OCI-LY3 (cell line): ENCODE results near the gene MUC13.

Source experiments
- H2AFZ ChIP-seq: fragments of 200-600, 300-600 bp; shearing (Covaris generic); 2 replicates; pipeline ENCODE4 v1.6.0; 2014; ENCODE audit warnings: antibody characterized with exemption, low read depth, low read length
- H3K27ac ChIP-seq: fragments of 200-600, 300-600 bp; sonication (generic); 2 replicates; pipeline ENCODE4 v1.5.1; 2014; ENCODE audit warnings: mild to moderate bottlenecking, low read length, moderate library complexity, mixed read lengths
- H3K27me3 ChIP-seq: fragments of 200-600, 300-600 bp; sonication (generic); 2 replicates; pipeline ENCODE4 v1.6.1; 2014; ENCODE audit warnings: low read depth, low read length, mixed read lengths
- H3K36me3 ChIP-seq: fragments of 200-600, 300-600 bp; sonication (generic); replicated peaks from 2 replicates; pipeline ENCODE3; 2014; ENCODE audit warnings: low read depth, low read length, mixed read lengths
- H3K4me1 ChIP-seq: fragments of 300-600, 200-600 bp; sonication (generic); 2 replicates; pipeline ENCODE4 v1.6.1; 2014; ENCODE audit warnings: low read length, mixed read lengths
- H3K4me2 ChIP-seq: fragments of 200-600, 300-600 bp; sonication (generic); 2 replicates; pipeline ENCODE4 v1.6.1; 2014; ENCODE audit warnings: low read length, mixed read lengths
- H3K4me3 ChIP-seq: fragments of 300-600, 200-600 bp; sonication (generic); 2 replicates; pipeline ENCODE4 v1.5.1; 2014; ENCODE audit warnings: antibody characterized with exemption, mild to moderate bottlenecking, low read length, moderate library complexity
- H3K79me2 ChIP-seq: fragments of 300-600, 200-600 bp; shearing (Covaris generic); 2 replicates; pipeline ENCODE4 v1.6.1; 2014; ENCODE audit warnings: mild to moderate bottlenecking, low read length, mixed read lengths
- H3K9ac ChIP-seq: fragments of 300-600, 200-600 bp; shearing (Covaris generic); 2 replicates; pipeline ENCODE4 v1.6.0; 2014; ENCODE audit warnings: mild to moderate bottlenecking, low read length, moderate library complexity
- H3K9me3 ChIP-seq: fragments of 200-600, 300-600 bp; shearing (Covaris generic); 2 replicates; pipeline ENCODE4 v1.6.1; 2014; ENCODE audit warnings: low read length, mixed read lengths; ENCODE audit not compliant: insufficient read depth
- H4K20me1 ChIP-seq: fragments of 200-600, 300-600 bp; sonication (generic); 2 replicates; pipeline ENCODE4 v1.6.1; 2016; ENCODE audit warnings: low read length, mixed read lengths; ENCODE audit not compliant: insufficient read depth
- CTCF ChIP-seq: fragments of 200-600, 300-600 bp; sonication (generic); IDR thresholded peaks from 2 replicates; pipeline ENCODE4 v1.5.1; 2014; ENCODE audit warnings: antibody characterized with exemption, low read length, low read depth
- EZH2phosphoT487 ChIP-seq: fragments of 200-600 bp; shearing (Covaris generic); IDR thresholded peaks from 2 replicates; pipeline ENCODE4 v1.6.1; 2018; ENCODE audit warnings: antibody characterized with exemption, mixed run types, low read depth

MUC13 gene

GRCh38 chr3:124924741-124925140 is 9.8 kb downstream of the MUC13 start:
- no peaks in the 10 kb centered on the region for H3K79me2 ChIP-seq
- no peaks in the 10 kb centered on the region for H3K9me3 ChIP-seq
- no peaks in the 10 kb centered on the region for H4K20me1 ChIP-seq
- H2AFZ ChIP-seq: no peak overlapping the region
- no peak overlapping the region for H3K9ac ChIP-seq
- no peak overlapping the region for H3K4me2 ChIP-seq
- H3K4me1 ChIP-seq: peaks cover 26% of the 10 kb centered on the region
- H3K4me3 ChIP-seq: no peak overlapping the region
- peaks cover 5% of the 10 kb centered on the region for H3K27me3 ChIP-seq
- no peak overlapping the region for H3K27ac ChIP-seq
- TF ChIP-seq CTCF (no peak), EZH2phosphoT487 (no peak)
- no peaks in the 10 kb centered on the region for H3K36me3 ChIP-seq

- no peak overlapping the region for H3K4me2 ChIP-seq
- H3K9ac ChIP-seq: no peak overlapping the region
- no peak overlapping the region for H3K27ac ChIP-seq
- H3K36me3 ChIP-seq: no peaks in the 10 kb centered on the region
- no peaks in the 10 kb centered on the region for H3K9me3 ChIP-seq
- no peak overlapping the region for H3K4me3 ChIP-seq
- H3K79me2 ChIP-seq: no peaks in the 10 kb centered on the region
- no peak for TF ChIP-seq EZH2phosphoT487
- peak; percentile 29; the same call in 1 of the 2 replicates for TF ChIP-seq CTCF
- peaks cover 26% of the 10 kb centered on the region for H3K4me1 ChIP-seq
- H4K20me1 ChIP-seq: no peaks in the 10 kb centered on the region
- no peak overlapping the region for H2AFZ ChIP-seq
- H3K27me3 ChIP-seq: no peaks in the 10 kb centered on the region
Observed at GRCh38 chr3:124923833-124924232, 10.7 kb downstream of the MUC13 start.

- Histone ChIP-seq H2AFZ (no peak overlapping the region), H3K27ac (no peak overlapping the region), H3K4me2 (no peak overlapping the region), H4K20me1 (no peaks in the 10 kb centered on the region), H3K9ac (no peak overlapping the region), H3K79me2 (no peaks in the 10 kb centered on the region), H3K36me3 (no peaks in the 10 kb centered on the region), H3K4me1 (peaks cover 3% of the 10 kb centered on the region; the same call in 1 of the 2 replicates), H3K4me3 (no peak overlapping the region), H3K27me3 (peaks cover 16% of the 10 kb centered on the region), H3K9me3 (no peaks in the 10 kb centered on the region)
- TF ChIP-seq EZH2phosphoT487 (no peak), CTCF (no peak)
Observed at GRCh38 chr3:124920718-124921117, 13.8 kb downstream of the MUC13 start.

GRCh38 chr3:124919756-124920155 is 14.8 kb downstream of the MUC13 start:
- no peak overlapping the region for H3K4me2 ChIP-seq
- no peak overlapping the region for H3K4me3 ChIP-seq
- H3K27ac ChIP-seq: no peak overlapping the region
- peaks cover 3% of the 10 kb centered on the region; the same call in 1 of the 2 replicates for H3K4me1 ChIP-seq
- H4K20me1 ChIP-seq: no peaks in the 10 kb centered on the region
- no peak for TF ChIP-seq CTCF
- no peak for TF ChIP-seq EZH2phosphoT487
- no peak overlapping the region for H3K9ac ChIP-seq
- H3K79me2 ChIP-seq: no peaks in the 10 kb centered on the region
- H2AFZ ChIP-seq: no peak overlapping the region
- peaks cover 24% of the 10 kb centered on the region for H3K27me3 ChIP-seq
- no peaks in the 10 kb centered on the region for H3K9me3 ChIP-seq
- H3K36me3 ChIP-seq: no peaks in the 10 kb centered on the region
